ENCODE results near the gene SPTB.

The SPTB gene

GRCh38 chr14:64927031-64927430 lies 47.3 kb upstream of the SPTB start:
- peaks cover 61% of the 10 kb centered on the region for H3K79me2 ChIP-seq (ENCODE audit: insufficient read depth, low read length)
- H3K9me3 ChIP-seq (ENCODE audit: insufficient read depth, low read length, severe bottlenecking): no peaks in the 10 kb centered on the region
- H2AFZ ChIP-seq (ENCODE audit: low read depth, low read length): no peak overlapping the region
- H3K4me3 ChIP-seq (ENCODE audit: low read depth in 1 of 2, low read length in 2 of 2): no peak overlapping the region
- H3K27ac ChIP-seq (ENCODE audit: low read length): peak overlapping the region; percentile 74
- peaks cover 44% of the 10 kb centered on the region for H3K4me1 ChIP-seq (ENCODE audit: insufficient read depth, low read length)
- H3K36me3 ChIP-seq (ENCODE audit: insufficient read depth, low read length): peaks cover 68% of the 10 kb centered on the region
- no peak for DNase-seq
- no peaks in the 10 kb centered on the region; the same call in 1 of the 2 replicates for H4K20me1 ChIP-seq (ENCODE audit: insufficient read depth, low read length)
- no peaks in the 10 kb centered on the region for H3K27me3 ChIP-seq (ENCODE audit: insufficient read depth, low read length, poor library complexity)
- H3K4me2 ChIP-seq (ENCODE audit: insufficient read depth, low read length): peak overlapping the region; percentile 48; the same call in 1 of the 2 replicates
- TF ChIP-seq EZH2 (IDR thresholded peaks at IDR 0.05; ENCODE audit: borderline replicate concordance, low read depth, low read length, severe bottlenecking): no peak
- TF ChIP-seq, protein P1, sequence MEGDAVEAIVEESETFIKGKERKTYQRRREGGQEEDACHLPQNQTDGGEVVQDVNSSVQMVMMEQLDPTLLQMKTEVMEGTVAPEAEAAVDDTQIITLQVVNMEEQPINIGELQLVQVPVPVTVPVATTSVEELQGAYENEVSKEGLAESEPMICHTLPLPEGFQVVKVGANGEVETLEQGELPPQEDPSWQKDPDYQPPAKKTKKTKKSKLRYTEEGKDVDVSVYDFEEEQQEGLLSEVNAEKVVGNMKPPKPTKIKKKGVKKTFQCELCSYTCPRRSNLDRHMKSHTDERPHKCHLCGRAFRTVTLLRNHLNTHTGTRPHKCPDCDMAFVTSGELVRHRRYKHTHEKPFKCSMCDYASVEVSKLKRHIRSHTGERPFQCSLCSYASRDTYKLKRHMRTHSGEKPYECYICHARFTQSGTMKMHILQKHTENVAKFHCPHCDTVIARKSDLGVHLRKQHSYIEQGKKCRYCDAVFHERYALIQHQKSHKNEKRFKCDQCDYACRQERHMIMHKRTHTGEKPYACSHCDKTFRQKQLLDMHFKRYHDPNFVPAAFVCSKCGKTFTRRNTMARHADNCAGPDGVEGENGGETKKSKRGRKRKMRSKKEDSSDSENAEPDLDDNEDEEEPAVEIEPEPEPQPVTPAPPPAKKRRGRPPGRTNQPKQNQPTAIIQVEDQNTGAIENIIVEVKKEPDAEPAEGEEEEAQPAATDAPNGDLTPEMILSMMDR (IDR thresholded peaks at IDR 0.05; ENCODE audit: borderline replicate concordance, extremely low read depth, low read length, poor library complexity, severe bottlenecking): no peak
- no peak for ATAC-seq (ENCODE audit: insufficient read depth, low read depth)
- H3K9ac ChIP-seq (ENCODE audit: low read depth, low read length): no peak overlapping the region

GRCh38 chr14:64926398-64926995 lies 46.8 kb upstream of the SPTB start:
- H3K27ac ChIP-seq (ENCODE audit: low read length): peak overlapping the region; percentile 54
- H3K27me3 ChIP-seq (ENCODE audit: insufficient read depth, low read length, poor library complexity): no peaks in the 10 kb centered on the region
- H3K4me1 ChIP-seq (ENCODE audit: insufficient read depth, low read length): peaks cover 44% of the 10 kb centered on the region
- H3K4me2 ChIP-seq (ENCODE audit: insufficient read depth, low read length): no peak overlapping the region
- no peak overlapping the region for H2AFZ ChIP-seq (ENCODE audit: low read depth, low read length)
- H4K20me1 ChIP-seq (ENCODE audit: insufficient read depth, low read length): no peaks in the 10 kb centered on the region; the same call in 1 of the 2 replicates
- H3K9me3 ChIP-seq (ENCODE audit: insufficient read depth, low read length, severe bottlenecking): no peaks in the 10 kb centered on the region
- no peak overlapping the region for H3K9ac ChIP-seq (ENCODE audit: low read depth, low read length)
- H3K4me3 ChIP-seq (ENCODE audit: low read depth in 1 of 2, low read length in 2 of 2): no peak overlapping the region
- peaks cover 61% of the 10 kb centered on the region for H3K79me2 ChIP-seq (ENCODE audit: insufficient read depth, low read length)
- no peak for ATAC-seq (ENCODE audit: insufficient read depth, low read depth)
- DNase-seq: no peak
- TF ChIP-seq EZH2 (IDR thresholded peaks at IDR 0.05; ENCODE audit: borderline replicate concordance, low read depth, low read length, severe bottlenecking): no peak
- TF ChIP-seq, protein P1 (IDR thresholded peaks at IDR 0.05; ENCODE audit: borderline replicate concordance, extremely low read depth, low read length, poor library complexity, severe bottlenecking): no peak
- H3K36me3 ChIP-seq (ENCODE audit: insufficient read depth, low read length): peaks cover 63% of the 10 kb centered on the region

DNA sequence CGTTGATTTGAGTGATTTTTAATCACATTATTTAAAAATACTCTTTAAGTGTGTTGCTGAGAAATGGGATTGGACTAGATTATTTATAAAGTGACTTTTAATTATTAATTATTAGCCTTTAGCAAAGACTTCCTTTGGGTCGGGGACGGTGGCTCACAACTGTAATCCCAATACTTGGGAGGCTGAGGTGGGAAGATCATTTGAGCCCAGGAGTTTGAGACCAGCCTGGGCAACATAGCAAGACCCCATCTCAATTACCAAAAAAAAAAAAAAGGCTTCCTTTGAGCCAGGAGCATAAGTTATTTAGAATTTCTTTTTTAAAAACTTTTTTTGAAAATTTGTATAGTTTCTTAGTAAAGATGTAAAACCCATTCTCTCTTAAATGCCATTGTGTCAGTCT lies 43.3 kb upstream of the SPTB start:
- H3K4me2 ChIP-seq (ENCODE audit: insufficient read depth, low read length): no peak overlapping the region
- no peak for ATAC-seq (ENCODE audit: insufficient read depth, low read depth)
- no peak overlapping the region for H3K9ac ChIP-seq (ENCODE audit: low read depth, low read length)
- H3K9me3 ChIP-seq (ENCODE audit: insufficient read depth, low read length, severe bottlenecking): no peaks in the 10 kb centered on the region
- H3K27ac ChIP-seq (ENCODE audit: low read length): no peak overlapping the region
- no peak overlapping the region for H2AFZ ChIP-seq (ENCODE audit: low read depth, low read length)
- no peak for DNase-seq
- no peaks in the 10 kb centered on the region for H3K27me3 ChIP-seq (ENCODE audit: insufficient read depth, low read length, poor library complexity)
- H3K4me3 ChIP-seq (ENCODE audit: low read depth in 1 of 2, low read length in 2 of 2): no peak overlapping the region
- peaks cover 26% of the 10 kb centered on the region for H3K4me1 ChIP-seq (ENCODE audit: insufficient read depth, low read length)
- TF ChIP-seq, protein P1 (IDR thresholded peaks at IDR 0.05; ENCODE audit: borderline replicate concordance, extremely low read depth, low read length, poor library complexity, severe bottlenecking): no peak
- no peak for TF ChIP-seq EZH2 (IDR thresholded peaks at IDR 0.05; ENCODE audit: borderline replicate concordance, low read depth, low read length, severe bottlenecking)
- H3K36me3 ChIP-seq (ENCODE audit: insufficient read depth, low read length): peaks cover 38% of the 10 kb centered on the region
- H4K20me1 ChIP-seq (ENCODE audit: insufficient read depth, low read length): peaks cover 11% of the 10 kb centered on the region; the same call in 1 of the 2 replicates
- H3K79me2 ChIP-seq (ENCODE audit: insufficient read depth, low read length): peaks cover 73% of the 10 kb centered on the region

All from DND-41 (cell line).